Esophagus muscularis mucosa (tissue), 4 donors: Measurements from ENCODE around the gene CASP14. TPM values are rescaled to one million over a fixed set of nuclear protein-coding genes. Genes with fewer than 3 reads are reported as not detected.
"Not testable (repeated sequence)": the region's sequence is repeated elsewhere in the genome, so short reads cannot be mapped to it uniquely, and the experiment has no call there.

Source experiments
- DNase-seq: peaks from one replicate; pipeline ENCODE4 v3.0.0-alpha.2; 2017; ENCODE audit errors: extremely low spot score
- H3K27ac ChIP-seq, 4 donors: fragments of 200-600 bp; sonication (generic); replicated peaks in 1 of 4; 1 replicate in 3 of 4; 2 replicates in 1 of 4; pipeline ENCODE4 v1.5.1; 2016 to 2019; ENCODE audit warnings: mild to moderate bottlenecking in 1 of 4
- H3K27me3 ChIP-seq, 4 donors: fragments of 200-600 bp; sonication (generic); one replicate each; pipeline versions ENCODE4 v1.5.1 to v1.6.0; 2016 to 2019
- H3K36me3 ChIP-seq, 4 donors: fragments of 200-600 bp; sonication (generic); one replicate each; pipeline ENCODE4 v1.5.1; 2016 to 2019
- H3K4me1 ChIP-seq, 4 donors: fragments of 200-600 bp; sonication (generic); one replicate each; pipeline ENCODE4 v1.5.1; 2016 to 2019
- H3K4me3 ChIP-seq, 4 donors: fragments of 200-600 bp; sonication (generic); 1 replicate in 2 of 4; 2 replicates in 2 of 4; pipeline ENCODE4 v1.5.1; 2016 to 2019; ENCODE audit warnings: mild to moderate bottlenecking in 4 of 4, moderate library complexity in 1 of 4
- H3K9me3 ChIP-seq, 4 donors: fragments of 200-600 bp; sonication (generic); 1 replicate in 3 of 4; 2 replicates in 1 of 4; pipeline ENCODE4 v1.5.1; 2016 to 2019
- EP300 ChIP-seq: sonication (generic); formaldehyde crosslinking; IDR thresholded peaks from one replicate; pipeline ENCODE4 v1.6.1; 2017; ENCODE audit warnings: antibody characterized with exemption
- POLR2A ChIP-seq: fragments of 450-650 bp; IDR thresholded peaks from one replicate; pipeline ENCODE4 v1.6.1; 2017; ENCODE audit warnings: antibody characterized with exemption, moderate library complexity, mild to moderate bottlenecking, low read depth
- POLR2AphosphoS5 ChIP-seq, 2 donors: sonication (generic); formaldehyde crosslinking; IDR thresholded peaks; one replicate each; pipeline ENCODE4 v1.6.1; 2017; ENCODE audit warnings: antibody characterized with exemption in 2 of 2
- WGBS: methylation state at CpG from one replicate; pipeline ENCODE4 v1.1.5; 2018; 5-methylcytosine and 5-hydroxymethylcytosine counted together
- intact Hi-C: fragments of 100-400 bp; cut with DNase I; formaldehyde crosslinking; loops from one replicate; pipeline ENCODE4 v1.15.1; 2023
- total RNA-seq, 4 donors: library from RNA; depleted of rRNA; stranded (reverse); fragments of >200 nt; gene quantifications; one replicate each; pipeline versions ENCODE4 v1.1.0 to v1.2.1, GENCODE V29; 2016
- TF ChIP-seq, protein P1 (sequence below), 3 experiments: fragments of 200-600 bp in 2 of 3; fragments of 450-650 bp in 1 of 3; sonication (generic) in 2 of 3; IDR thresholded peaks; one replicate each; pipeline ENCODE4 v1.5.1; 2017 to 2019; ENCODE audit warnings: antibody characterized with exemption in 3 of 3, mild to moderate bottlenecking in 2 of 3, moderate library complexity in 1 of 3

Gene CASP14
- total RNA-seq, 4 donors from 2014 or later, result not detected

GRCh38 chr19:15075806-15076205 lies 26.5 kb downstream of the CASP14 start:
- no peak for DNase-seq
- H3K36me3 ChIP-seq, result no peaks in the 10 kb centered on the region
- TF ChIP-seq POLR2A (no peak), EP300 (no peak), POLR2AphosphoS5 (IDR thresholded peaks at IDR 0.05) (no peak)
- TF ChIP-seq, protein P1, sequence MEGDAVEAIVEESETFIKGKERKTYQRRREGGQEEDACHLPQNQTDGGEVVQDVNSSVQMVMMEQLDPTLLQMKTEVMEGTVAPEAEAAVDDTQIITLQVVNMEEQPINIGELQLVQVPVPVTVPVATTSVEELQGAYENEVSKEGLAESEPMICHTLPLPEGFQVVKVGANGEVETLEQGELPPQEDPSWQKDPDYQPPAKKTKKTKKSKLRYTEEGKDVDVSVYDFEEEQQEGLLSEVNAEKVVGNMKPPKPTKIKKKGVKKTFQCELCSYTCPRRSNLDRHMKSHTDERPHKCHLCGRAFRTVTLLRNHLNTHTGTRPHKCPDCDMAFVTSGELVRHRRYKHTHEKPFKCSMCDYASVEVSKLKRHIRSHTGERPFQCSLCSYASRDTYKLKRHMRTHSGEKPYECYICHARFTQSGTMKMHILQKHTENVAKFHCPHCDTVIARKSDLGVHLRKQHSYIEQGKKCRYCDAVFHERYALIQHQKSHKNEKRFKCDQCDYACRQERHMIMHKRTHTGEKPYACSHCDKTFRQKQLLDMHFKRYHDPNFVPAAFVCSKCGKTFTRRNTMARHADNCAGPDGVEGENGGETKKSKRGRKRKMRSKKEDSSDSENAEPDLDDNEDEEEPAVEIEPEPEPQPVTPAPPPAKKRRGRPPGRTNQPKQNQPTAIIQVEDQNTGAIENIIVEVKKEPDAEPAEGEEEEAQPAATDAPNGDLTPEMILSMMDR (IDR thresholded peaks at IDR 0.05), result no peak
- H3K27me3 ChIP-seq, result peaks cover 0 to 23% (median 0%) of the 10 kb centered on the region in 4 donors
- H3K9me3 ChIP-seq, result no peaks in the 10 kb centered on the region
- 78% methylated on average over 4 of the region's 4 CpGs for WGBS
- H3K4me1 ChIP-seq, result no peaks in the 10 kb centered on the region
- intact Hi-C loops, result no loop called here
- no peak overlapping the region for H3K27ac ChIP-seq
- no peak overlapping the region for H3K4me3 ChIP-seq

GRCh38 chr19:15080002-15080401 lies 30.7 kb downstream of the CASP14 start:
- H3K4me3 ChIP-seq, H3K36me3 ChIP-seq, H3K4me1 ChIP-seq, intact Hi-C loops, DNase-seq, H3K27ac ChIP-seq, H3K9me3 ChIP-seq: not testable (repeated sequence)
- 55% methylated on average over 4 of the region's 4 CpGs for WGBS
- peaks cover 0 to 60% (median 0%) of the 10 kb centered on the region in 4 donors for H3K27me3 ChIP-seq

GRCh38 chr19:15081911-15082310 lies 32.6 kb downstream of the CASP14 start, which contains the start of gene OR1I1:
TSS of gene OR1I1 (plus strand) at chr19:15082211. CDS start at chr19:15087066, 4,855 bp downstream.
- no peak for DNase-seq

DNA sequence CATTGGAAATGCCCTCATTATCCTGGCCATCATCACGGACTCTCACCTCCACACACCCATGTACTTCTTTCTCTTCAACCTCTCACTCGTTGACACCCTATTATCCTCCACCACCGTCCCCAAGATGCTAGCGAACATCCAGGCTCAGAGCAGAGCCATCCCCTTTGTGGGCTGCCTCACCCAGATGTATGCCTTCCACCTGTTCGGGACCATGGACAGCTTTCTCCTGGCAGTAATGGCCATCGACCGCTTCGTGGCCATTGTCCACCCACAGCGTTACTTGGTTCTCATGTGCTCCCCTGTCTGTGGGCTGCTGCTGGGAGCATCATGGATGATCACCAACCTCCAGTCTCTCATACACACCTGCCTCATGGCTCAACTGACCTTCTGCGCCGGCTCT lies 37.9 kb downstream of the CASP14 start:
- no peak overlapping the region for H3K4me3 ChIP-seq
- H3K27me3 ChIP-seq, result peaks cover 0 to 60% (median 0%) of the 10 kb centered on the region in 4 donors
- H3K27ac ChIP-seq, result no peak overlapping the region
- WGBS, result 81% methylated on average over 11 of the region's 11 CpGs
- peaks cover 2 to 6% (median 5%) of the 10 kb centered on the region in 4 donors for H3K4me1 ChIP-seq
- intact Hi-C loops, result no loop called here
- DNase-seq, result no peak
- H3K9me3 ChIP-seq, result no peaks in the 10 kb centered on the region
- TF ChIP-seq, protein P1 (IDR thresholded peaks at IDR 0.05), result no peak
- TF ChIP-seq EP300 (no peak), POLR2AphosphoS5 (IDR thresholded peaks at IDR 0.05) (no peak), POLR2A (no peak)
- no peaks in the 10 kb centered on the region for H3K36me3 ChIP-seq

More at GRCh38 chr19:15081911-15082310, 32.6 kb downstream of the CASP14 start, which contains the start of gene OR1I1:
- Histone ChIP-seq H3K4me1 (no peaks in the 10 kb centered on the region), H3K36me3 (no peaks in the 10 kb centered on the region), H3K27ac (no peak within 1 kb of the TSS), H3K27me3 (peaks cover 0 to 77% (median 0%) of the 10 kb centered on the region in 4 donors), H3K4me3 (no peak within 1 kb of the TSS), H3K9me3 (no peaks in the 10 kb centered on the region)
- intact Hi-C loops, result no loop called here
- TF ChIP-seq POLR2A (no peak), EP300 (no peak), POLR2AphosphoS5 (IDR thresholded peaks at IDR 0.05) (no peak)
- TF ChIP-seq, protein P1 (IDR thresholded peaks at IDR 0.05), result no peak
- WGBS, result 70% methylated on average over 6 of the region's 6 CpGs

DNA sequence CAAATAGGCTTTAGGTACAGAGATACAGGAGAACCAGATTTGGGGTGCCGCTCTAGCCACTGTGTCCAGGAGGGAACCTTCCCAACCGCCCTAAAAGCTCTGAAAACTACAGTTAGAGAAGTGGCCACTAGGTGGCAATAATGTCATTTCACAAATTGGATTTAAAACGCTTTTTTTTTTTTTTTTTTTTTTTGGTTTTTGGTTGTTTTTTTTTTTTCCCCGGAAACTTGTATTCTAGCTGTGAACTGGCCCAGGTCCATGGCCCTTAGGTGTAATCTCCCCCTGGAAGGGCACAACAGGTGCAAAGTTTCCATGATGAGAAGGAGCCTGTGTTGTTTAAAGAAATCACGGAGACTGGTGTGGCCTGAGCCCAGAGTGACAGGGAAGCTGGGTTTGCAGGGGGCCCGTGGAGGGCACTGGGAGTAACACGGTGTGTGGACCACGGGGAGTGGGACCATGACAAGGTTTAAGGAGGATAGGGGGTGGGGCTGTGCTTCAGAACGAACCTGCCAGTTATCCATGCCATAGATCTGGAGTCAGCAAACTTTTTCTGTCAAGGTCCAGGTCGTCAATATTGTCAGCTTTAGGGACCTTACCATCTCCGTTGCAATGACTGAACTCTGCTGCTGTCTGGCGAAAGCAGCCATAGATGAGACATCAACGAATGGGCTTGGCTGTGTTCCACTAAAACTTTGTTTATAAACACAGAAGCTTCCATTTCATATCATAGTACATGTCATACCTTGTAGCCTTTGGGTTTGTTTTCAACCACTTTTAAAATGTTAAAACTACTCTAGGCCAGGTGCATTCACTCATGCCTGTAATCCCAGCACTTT lies 42.9 kb downstream of the CASP14 start:
- 4% methylated on average over 13 of the region's 13 CpGs for WGBS
- TF ChIP-seq POLR2AphosphoS5 (IDR thresholded peaks at IDR 0.05), result no peak
- TF ChIP-seq, protein P1 (IDR thresholded peaks at IDR 0.05), result peak; percentile 65 to 75 (median 74)
- intact Hi-C loops, result loop anchor here (1.0 kb wide), 1 partner anchor 58 kb away; no protein-coding TSS in a partner anchor

More for the DNA sequence above, 42.9 kb downstream of the CASP14 start:
- Histone ChIP-seq H3K4me1 (peaks cover 5 to 10% (median 8%) of the 10 kb centered on the region in 4 donors), H3K27ac (no peak overlapping the region), H3K9me3 (no peaks in the 10 kb centered on the region), H3K27me3 (peaks cover 0 to 12% (median 0%) of the 10 kb centered on the region in 4 donors), H3K36me3 (no peaks in the 10 kb centered on the region), H3K4me3 (peak overlapping the region; percentile 1 to 16 (median 14))
- no peak for DNase-seq
